Astrocyte (in vitro differentiated cells and primary cell): ENCODE results near the gene RELN.

Experiments
- CTCF ChIP-seq: IDR thresholded peaks from 2 replicates; pipeline ENCODE4 v1.5.1; 2011; ENCODE audit warnings: low read depth, mild to moderate bottlenecking, inconsistent platforms, low read length, moderate library complexity; ENCODE audit not compliant: insufficient read depth
- EZH2 ChIP-seq: IDR thresholded peaks from 2 replicates; pipeline ENCODE4 v1.6.1; 2012; ENCODE audit warnings: mild to moderate bottlenecking, low read length, inconsistent platforms; ENCODE audit not compliant: insufficient read depth

- no peak for TF ChIP-seq CTCF
- TF ChIP-seq EZH2, result no peak
Observed at GRCh38 chr7:103439661-103440060, 549.8 kb downstream of the RELN start.
